ENCODE results near the gene CACNA1F.

DNA sequence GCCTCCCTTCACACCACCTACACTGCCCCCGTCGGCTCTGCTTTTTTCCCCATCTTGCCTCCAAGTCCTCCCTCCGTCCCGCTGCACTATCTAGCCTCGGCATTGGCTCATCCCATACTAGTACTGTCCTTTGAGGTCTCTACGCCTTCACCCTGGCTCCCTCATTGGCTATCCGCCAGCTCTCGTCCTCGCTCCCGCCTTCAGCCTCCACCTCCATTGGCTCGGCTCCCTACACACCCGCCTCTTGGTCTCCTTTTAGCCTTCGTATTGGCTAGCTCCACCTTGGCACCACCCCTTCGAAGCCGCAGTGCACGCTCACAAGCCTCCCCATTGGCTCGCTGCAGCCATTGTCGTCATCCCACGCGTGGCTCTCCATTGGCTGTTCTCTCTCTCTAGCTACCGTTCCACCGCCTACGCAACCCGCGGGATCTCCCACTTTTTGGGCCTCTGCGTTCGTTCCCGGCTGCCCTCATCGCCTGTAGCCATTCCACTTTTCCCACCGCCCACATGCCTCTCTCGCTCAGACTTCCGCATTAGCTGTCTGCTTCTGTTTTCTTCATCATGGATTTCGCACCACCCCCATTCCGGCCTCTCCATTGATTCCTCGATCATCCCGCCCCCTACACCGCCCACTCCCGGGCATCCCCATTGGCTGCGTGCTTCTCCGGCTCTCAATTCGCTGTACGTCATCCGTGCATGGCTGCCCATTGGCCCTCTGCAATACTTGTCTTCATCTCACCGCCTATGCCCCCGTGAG is 36.0 kb upstream of the CACNA1F start:
- TF ChIP-seq, protein P1, sequence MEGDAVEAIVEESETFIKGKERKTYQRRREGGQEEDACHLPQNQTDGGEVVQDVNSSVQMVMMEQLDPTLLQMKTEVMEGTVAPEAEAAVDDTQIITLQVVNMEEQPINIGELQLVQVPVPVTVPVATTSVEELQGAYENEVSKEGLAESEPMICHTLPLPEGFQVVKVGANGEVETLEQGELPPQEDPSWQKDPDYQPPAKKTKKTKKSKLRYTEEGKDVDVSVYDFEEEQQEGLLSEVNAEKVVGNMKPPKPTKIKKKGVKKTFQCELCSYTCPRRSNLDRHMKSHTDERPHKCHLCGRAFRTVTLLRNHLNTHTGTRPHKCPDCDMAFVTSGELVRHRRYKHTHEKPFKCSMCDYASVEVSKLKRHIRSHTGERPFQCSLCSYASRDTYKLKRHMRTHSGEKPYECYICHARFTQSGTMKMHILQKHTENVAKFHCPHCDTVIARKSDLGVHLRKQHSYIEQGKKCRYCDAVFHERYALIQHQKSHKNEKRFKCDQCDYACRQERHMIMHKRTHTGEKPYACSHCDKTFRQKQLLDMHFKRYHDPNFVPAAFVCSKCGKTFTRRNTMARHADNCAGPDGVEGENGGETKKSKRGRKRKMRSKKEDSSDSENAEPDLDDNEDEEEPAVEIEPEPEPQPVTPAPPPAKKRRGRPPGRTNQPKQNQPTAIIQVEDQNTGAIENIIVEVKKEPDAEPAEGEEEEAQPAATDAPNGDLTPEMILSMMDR (IDR thresholded peaks at IDR 0.05; ENCODE audit: insufficient read depth, low read length) = no peak
- TF ChIP-seq GABPA (IDR thresholded peaks at IDR 0.05; ENCODE audit: low read depth) (no peak), POLR2AphosphoS5 (IDR thresholded peaks at IDR 0.05; ENCODE audit: low read depth) (peak; percentile 77), SPI1 (IDR thresholded peaks at IDR 0.05; ENCODE audit: borderline replicate concordance, low read depth) (no peak)

All from HL-60 (cell line).